Urinary bladder (tissue), 4 donors: ENCODE results near the gene RELL2. TPM values are rescaled to one million over a fixed set of nuclear protein-coding genes. Genes with fewer than 3 reads are reported as not detected.

Experiments
- DNase-seq: peaks from one replicate; pipeline ENCODE4 v3.0.0-alpha.2; 2015; ENCODE audit errors: extremely low spot score
- H3K27ac ChIP-seq: one replicate; pipeline ENCODE4 v1.5.1; 2013; ENCODE audit warnings: low read depth, mild to moderate bottlenecking, moderate library complexity
- H3K36me3 ChIP-seq: one replicate; pipeline ENCODE4 v1.6.1; 2013; ENCODE audit warnings: mild to moderate bottlenecking, moderate library complexity; ENCODE audit not compliant: insufficient read depth
- H3K4me1 ChIP-seq: one replicate; pipeline ENCODE4 v1.6.1; 2013; ENCODE audit warnings: mild to moderate bottlenecking, moderate library complexity; ENCODE audit not compliant: insufficient read depth
- H3K4me3 ChIP-seq: one replicate; pipeline ENCODE4 v1.5.1; 2013; ENCODE audit warnings: low read depth, low read length
- WGBS: extraction: QIAGEN DNeasy Blood & Tissue Kit; methylation state at CpG from one replicate; pipeline ENCODE4 v1.1.7; 2013; 5-methylcytosine and 5-hydroxymethylcytosine counted together
- polyA plus RNA-seq: library from polyadenylated mRNA; stranded (reverse); fragments of 200-250 nt; gene quantifications from one replicate; pipeline ENCODE4 v1.2.3, GENCODE V29; 2013
- total RNA-seq: library from RNA; depleted of rRNA; stranded (reverse); fragments of >200 nt; gene quantifications from one replicate; pipeline ENCODE4 v1.2.3, GENCODE V29; 2014
- donor health status: healthy with polysubstance abuse.
- donor health status: healthy.

The RELL2 gene
- total and polyA plus RNA-seq, 2 donors, result 0.53 to 3.0 TPM

DNA sequence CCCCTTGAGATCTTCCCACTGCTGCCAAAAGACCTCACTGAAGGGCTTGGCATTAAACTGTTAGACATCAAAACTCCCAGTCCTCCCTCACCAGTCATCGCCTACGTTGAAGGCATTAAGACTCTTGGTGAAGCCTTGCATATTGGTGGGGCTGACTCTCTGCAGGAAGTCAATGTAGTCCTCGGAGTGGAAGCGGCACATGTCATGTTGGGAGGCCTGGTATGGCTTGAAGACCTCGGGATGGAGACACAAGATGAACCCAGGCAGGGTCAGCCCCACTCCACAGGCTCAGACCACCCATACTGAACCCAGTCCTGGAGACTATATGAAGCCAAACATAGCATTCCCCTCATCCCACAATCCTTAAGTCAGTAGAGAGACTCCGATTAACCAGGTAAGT is 2.1 kb upstream of the RELL2 start:
- Histone ChIP-seq H3K4me1 (no peaks in the 10 kb centered on the region), H3K4me3 (no peak overlapping the region), H3K36me3 (no peaks in the 10 kb centered on the region), H3K27ac (no peak overlapping the region)
- no peak for DNase-seq
- WGBS, result 90% methylated on average over 6 of the region's 6 CpGs

DNA sequence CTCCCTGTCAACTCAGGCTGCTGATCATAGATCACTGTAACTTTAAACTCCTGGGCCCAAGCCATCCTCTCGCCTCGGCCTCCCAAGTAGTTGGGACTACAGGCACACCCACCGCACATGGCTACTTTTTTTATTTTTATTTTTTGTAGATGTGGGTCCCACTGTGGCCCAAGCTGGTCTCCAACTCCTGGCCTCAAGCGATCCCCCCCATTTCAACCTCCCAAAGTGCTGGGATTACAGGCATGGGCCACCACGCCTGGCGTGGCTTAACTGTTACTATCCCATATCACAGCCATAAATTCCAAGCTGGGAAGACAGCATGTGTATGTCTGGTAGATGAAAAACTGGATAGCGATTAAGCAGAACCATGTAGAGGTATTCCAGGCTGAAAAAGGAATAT is 1.2 kb upstream of the RELL2 start:
- H3K4me3 ChIP-seq, result peak overlapping the region; percentile 76
- H3K4me1 ChIP-seq, result no peaks in the 10 kb centered on the region
- no peak for DNase-seq
- 39% methylated on average over 7 of the region's 7 CpGs for WGBS
- no peaks in the 10 kb centered on the region for H3K36me3 ChIP-seq
- H3K27ac ChIP-seq, result no peak overlapping the region

DNA sequence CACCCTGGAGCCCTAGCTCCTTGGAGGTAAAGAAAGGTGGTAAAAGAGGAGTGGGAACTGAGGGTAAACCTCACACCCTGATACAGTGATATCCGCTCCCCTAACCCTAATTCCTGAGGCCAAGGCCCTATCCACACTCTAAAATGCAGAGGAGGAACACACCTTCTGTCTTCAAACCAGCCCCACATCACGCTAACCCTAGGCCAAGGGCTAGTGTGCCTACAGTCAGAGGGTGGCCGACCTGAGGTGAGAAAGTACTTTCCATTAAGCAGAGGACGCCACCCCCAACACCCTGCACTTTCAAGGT is 738 bp upstream of the RELL2 start:
- no peak for DNase-seq
- no peak overlapping the region for H3K27ac ChIP-seq
- H3K4me3 ChIP-seq, result peak overlapping the region; percentile 76
- H3K4me1 ChIP-seq, result no peaks in the 10 kb centered on the region
- 6% methylated on average over 4 of the region's 4 CpGs for WGBS
- H3K36me3 ChIP-seq, result no peaks in the 10 kb centered on the region

DNA sequence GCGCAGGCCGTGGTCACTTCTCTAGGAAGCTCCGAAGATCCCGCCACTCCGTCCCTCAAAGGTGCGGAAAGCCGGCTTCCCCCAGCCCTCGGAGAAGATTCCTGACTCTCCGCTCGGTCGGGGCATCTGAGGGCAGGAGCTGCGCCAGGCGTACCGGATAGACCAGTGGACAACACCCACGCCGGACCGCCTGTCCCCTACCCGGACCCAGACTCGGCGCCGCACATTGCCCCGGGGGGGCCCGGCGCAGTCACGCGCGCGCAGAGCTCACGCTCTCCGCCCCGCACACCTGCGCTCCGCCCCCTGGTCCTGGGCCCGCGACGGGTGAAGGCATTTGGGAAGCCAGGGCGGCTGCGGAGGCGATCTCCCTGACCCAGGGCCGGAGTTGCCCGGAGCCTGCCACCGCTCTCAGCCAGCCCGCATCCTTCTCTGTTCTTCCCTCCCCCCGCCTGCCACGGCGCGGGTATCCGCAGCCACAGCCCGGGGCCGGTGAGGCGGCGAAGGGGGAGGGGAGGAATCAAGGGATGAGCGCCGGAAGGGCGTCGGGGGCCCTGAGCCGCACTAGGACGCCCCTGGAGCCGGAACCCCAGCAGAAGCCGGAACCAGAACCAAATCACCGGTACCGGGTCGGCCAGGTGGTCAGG is 448 bp downstream of the RELL2 start:
- no peak for DNase-seq
- no peaks in the 10 kb centered on the region for H3K4me1 ChIP-seq
- peak overlapping the region; percentile 76 for H3K4me3 ChIP-seq
- H3K27ac ChIP-seq, result no peak overlapping the region
- H3K36me3 ChIP-seq, result peaks cover 3% of the 10 kb centered on the region
- under 1% methylated on average over 63 of the region's 63 CpGs for WGBS

DNA sequence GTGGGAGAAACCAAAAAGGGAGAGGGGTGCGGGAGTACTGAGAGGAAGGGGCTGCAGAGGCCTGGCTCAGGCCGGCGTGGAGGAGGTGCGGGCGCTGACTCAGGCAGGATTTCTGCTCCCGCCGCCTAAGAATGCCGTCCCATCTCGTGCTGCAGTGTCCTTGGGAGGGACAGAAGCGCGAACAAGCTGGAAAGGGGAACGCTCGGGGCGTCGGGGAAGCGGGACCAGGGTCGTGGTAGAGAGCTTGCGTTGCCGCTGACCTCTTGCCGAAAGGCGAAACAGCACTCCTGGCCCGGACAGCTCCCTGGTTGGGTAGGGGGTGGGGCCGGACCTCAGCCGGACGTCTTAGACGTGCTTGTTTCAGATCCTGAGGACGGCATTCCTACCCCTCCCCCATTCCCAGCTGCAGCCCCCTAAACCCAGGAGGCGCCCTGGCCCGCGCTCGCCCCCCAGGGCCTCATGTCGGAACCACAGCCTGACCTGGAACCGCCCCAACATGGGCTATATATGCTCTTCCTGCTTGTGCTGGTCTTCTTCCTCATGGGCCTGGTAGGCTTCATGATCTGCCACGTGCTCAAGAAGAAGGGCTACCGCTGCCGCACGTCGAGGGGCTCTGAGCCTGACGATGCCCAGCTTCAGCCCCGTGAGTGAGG is 1.1 kb downstream of the RELL2 start:
- peaks cover 3% of the 10 kb centered on the region for H3K36me3 ChIP-seq
- DNase-seq, result no peak
- 4% methylated on average over 40 of the region's 40 CpGs for WGBS
- no peaks in the 10 kb centered on the region for H3K4me1 ChIP-seq
- no peak overlapping the region for H3K27ac ChIP-seq
- H3K4me3 ChIP-seq, result peak overlapping the region; percentile 76

DNA sequence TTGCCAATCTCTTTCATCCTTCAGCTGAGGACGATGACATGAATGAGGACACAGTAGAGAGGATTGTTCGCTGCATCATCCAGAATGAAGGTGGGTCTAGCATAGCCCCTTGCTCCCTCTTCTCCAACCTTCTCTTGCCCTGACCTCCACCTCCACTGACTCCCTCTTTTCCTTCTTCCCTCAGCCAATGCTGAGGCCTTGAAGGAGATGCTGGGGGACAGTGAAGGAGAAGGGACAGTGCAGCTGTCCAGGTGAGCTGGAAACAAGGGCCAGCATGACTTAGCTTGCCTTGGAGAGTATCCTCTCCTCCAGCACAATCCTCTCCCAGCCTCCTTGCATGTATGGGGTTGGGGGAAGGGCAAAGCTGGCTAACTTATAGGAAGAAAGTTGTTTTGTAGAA is 2.0 kb downstream of the RELL2 start:
- no peak for DNase-seq
- Histone ChIP-seq H3K27ac (no peak overlapping the region), H3K4me3 (no peak overlapping the region), H3K36me3 (peaks cover 3% of the 10 kb centered on the region), H3K4me1 (no peaks in the 10 kb centered on the region)
- 96% methylated on average over 2 of the region's 2 CpGs for WGBS

DNA sequence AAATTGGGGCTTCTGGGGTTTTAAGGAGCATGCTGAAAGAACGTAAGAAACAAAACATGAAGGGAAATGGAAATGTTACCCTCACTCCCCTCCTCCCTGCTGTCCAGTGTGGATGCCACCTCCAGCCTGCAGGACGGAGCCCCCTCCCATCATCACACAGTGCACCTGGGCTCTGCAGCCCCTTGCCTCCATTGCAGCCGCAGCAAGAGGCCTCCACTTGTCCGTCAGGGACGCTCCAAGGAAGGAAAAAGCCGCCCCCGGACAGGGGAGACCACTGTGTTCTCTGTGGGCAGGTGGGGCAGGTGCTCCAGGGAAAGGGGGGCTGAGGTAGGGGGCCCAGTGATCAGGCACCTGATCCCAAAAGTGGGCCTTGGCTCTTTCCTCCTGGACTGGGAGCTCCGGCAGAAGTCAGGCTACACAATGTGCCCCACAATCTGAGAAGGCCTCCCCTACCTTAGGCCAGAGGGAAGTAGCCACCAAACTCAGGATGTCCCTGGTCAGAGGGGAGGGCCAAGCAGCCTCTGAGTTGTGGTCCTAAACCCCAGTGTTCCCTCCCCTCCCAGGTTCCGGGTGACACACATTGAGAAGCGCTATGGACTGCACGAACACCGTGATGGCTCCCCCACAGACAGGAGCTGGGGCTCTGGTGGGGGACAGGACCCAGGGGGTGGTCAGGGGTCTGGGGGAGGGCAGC is 2.7 kb downstream of the RELL2 start:
- no peak overlapping the region for H3K4me3 ChIP-seq
- H3K27ac ChIP-seq, result no peak overlapping the region
- DNase-seq, result no peak
- WGBS, result 86% methylated on average over 12 of the region's 12 CpGs
- no peaks in the 10 kb centered on the region for H3K4me1 ChIP-seq
- peaks cover 3% of the 10 kb centered on the region for H3K36me3 ChIP-seq

DNA sequence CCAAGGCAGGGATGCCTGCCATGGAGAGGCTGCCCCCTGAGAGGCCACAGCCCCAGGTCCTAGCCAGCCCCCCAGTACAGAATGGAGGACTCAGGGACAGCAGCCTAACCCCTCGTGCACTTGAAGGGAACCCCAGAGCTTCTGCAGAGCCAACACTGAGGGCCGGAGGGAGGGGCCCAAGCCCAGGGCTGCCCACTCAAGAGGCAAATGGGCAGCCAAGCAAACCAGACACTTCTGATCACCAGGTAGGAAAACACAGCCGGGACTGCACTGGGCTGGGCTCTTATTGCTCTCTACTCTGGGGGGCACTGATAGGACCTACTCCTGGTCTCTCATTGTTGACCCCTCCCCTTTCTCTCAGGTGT is 3.2 kb downstream of the RELL2 start:
- 89% methylated on average over 3 of the region's 3 CpGs for WGBS
- peaks cover 3% of the 10 kb centered on the region for H3K36me3 ChIP-seq
- no peak overlapping the region for H3K27ac ChIP-seq
- DNase-seq, result no peak
- H3K4me1 ChIP-seq, result no peaks in the 10 kb centered on the region
- no peak overlapping the region for H3K4me3 ChIP-seq

DNA sequence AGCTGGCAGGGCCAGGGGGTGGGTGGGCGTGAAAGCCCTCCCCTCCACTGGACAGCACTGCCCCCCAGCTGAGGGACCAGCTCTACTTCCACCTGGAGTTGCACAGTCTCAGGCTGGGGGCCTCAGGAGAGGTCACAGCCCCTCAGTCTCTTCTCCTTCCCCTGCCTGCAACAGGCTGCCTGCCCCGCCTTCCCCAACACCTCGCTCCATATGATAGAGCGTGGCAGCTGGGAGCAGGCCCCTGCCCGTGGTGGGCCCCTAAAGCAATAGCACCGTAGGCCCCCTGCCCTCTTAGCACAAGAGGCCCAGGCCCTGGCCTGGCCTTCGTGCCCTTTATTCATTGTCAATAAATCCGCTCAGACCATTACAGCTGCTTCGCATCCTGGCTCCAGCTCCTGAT is 3.9 kb downstream of the RELL2 start:
- H3K27ac ChIP-seq, result no peak overlapping the region
- H3K4me3 ChIP-seq, result no peak overlapping the region
- H3K36me3 ChIP-seq, result peaks cover 3% of the 10 kb centered on the region
- WGBS, result 87% methylated on average over 9 of the region's 9 CpGs
- no peak for DNase-seq
- H3K4me1 ChIP-seq, result no peaks in the 10 kb centered on the region

DNA sequence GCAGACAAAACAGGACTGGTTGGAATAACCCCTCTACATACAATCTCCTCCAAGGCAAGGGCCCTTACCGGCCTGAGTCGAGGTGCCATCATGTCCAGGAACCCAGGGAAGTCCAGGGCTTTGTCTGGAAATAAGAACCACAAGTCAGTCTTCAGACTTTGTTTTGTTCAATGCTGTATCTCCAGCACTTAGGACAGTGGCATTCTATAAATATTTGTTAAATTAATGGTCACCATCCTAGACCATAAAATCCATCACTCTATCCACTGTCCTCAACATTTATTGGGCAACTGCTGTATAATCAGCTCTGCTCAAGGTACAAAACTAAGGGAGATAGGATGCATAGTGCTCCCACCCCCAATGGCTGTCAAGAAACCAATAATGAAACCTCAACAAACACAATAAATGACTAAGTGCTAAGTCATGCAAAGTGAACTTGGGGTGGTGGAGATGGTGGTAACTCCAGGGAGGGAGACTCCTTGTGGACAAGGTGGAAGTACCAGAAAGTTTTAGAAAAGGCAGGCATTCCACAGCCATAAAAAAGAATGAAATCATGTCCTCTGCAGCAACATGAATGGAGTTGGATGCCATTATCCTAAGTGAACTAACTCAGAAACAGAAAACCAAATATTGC is 5.0 kb downstream of the RELL2 start:
- DNase-seq, result no peak
- WGBS, result 86% methylated on average over 2 of the region's 2 CpGs
- no peak overlapping the region for H3K4me3 ChIP-seq
- no peaks in the 10 kb centered on the region for H3K4me1 ChIP-seq
- H3K36me3 ChIP-seq, result peaks cover 3% of the 10 kb centered on the region
- no peak overlapping the region for H3K27ac ChIP-seq

DNA sequence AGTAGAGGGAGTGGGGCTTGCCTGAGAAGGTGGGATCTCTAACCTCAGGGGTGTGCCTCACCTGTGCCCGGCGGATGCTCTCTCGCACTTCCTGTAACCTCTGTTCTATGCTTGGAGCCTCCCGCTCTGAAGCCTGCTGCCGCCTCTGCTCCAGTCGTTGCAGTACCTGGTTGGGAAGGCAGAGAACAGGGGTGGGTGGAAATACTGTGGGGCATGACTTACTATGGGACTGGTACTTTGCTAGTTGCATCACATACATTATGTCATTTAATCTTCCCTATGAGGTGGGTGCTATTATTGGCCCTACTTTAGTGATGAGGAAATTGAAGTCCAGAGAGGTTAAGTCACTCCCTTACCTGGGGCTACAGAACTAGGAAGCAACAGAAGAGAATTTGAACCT is 9.2 kb downstream of the RELL2 start:
- H3K4me3 ChIP-seq, result no peak overlapping the region
- H3K4me1 ChIP-seq, result no peaks in the 10 kb centered on the region
- peaks cover 3% of the 10 kb centered on the region for H3K36me3 ChIP-seq
- DNase-seq, result no peak
- 93% methylated on average over 6 of the region's 6 CpGs for WGBS
- no peak overlapping the region for H3K27ac ChIP-seq

DNA sequence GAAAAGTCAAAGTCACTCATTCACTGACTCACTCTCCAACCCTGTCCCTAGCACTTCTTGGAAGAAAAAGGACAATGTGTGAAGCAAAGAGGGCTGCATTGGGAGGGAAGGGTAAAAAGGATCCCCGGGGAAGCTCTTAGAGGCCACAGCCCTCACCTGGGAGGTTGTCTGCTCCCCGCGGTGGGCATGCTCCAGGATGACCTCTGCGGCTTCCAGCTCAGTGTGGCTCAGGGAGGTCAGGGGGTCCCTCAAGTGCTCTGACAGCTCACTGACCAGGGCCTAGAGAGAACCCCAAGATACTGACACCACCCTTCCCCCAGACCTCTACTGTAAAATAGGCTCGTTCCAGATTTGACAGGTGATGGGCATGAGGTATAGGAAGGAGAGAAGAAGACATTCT is 10.4 kb downstream of the RELL2 start:
- Histone ChIP-seq H3K27ac (no peak overlapping the region), H3K36me3 (no peaks in the 10 kb centered on the region), H3K4me1 (peaks cover 2% of the 10 kb centered on the region), H3K4me3 (no peak overlapping the region)
- DNase-seq, result no peak
- WGBS, result 92% methylated on average over 5 of the region's 5 CpGs

DNA sequence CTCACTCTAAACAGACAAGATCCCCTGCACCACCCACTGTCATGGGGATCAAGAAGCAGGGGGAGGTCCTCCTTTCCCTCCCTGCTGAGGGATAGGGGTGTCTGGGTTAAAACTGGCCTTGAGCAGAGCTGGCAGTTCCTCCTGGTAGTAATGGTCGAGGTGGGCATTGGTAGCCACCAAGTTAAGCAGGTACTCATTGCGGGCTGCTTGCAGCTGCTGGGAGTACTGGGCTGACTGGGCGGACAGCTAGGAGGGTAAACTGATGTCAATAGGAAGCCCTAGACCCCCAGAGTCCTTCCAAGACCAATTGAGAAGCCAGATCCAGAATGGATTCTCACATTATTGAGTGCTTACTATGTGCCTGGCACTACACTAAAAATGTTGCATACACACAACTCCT is 11.1 kb downstream of the RELL2 start:
- Histone ChIP-seq H3K4me3 (no peak overlapping the region), H3K36me3 (no peaks in the 10 kb centered on the region), H3K4me1 (peaks cover 2% of the 10 kb centered on the region), H3K27ac (no peak overlapping the region)
- DNase-seq, result no peak
- 93% methylated on average over 3 of the region's 3 CpGs for WGBS

DNA sequence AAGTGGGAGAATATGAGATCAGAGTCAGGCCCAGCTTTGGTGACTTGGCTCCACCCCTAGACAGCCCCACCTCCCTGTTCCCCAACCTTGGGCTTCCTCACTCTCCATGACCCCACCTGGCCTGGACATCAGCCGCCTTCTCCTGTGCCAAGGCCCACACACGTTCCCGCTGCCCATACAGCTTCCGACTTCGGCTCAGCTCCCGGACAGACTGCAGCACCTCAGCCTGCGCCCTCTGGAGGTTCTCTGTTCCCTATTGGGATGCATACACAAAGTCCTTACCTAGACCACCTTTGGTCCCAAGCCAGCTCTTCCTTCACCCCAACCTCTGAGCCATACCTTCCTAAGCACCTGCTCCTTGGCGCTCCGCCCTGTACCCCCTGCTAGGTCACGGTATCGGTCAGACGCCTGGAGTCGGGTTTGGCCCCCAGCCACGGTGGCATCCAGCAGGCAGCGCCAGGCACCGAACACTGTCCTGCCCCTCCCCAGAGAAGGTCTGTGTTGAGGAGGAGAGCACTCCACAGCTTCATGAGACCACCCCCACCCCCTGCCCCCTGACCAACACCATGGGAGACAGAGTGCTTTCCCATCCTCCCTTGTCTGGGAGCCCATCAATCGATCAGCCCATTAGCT is 12.4 kb downstream of the RELL2 start:
- no peak overlapping the region for H3K4me3 ChIP-seq
- H3K36me3 ChIP-seq, result no peaks in the 10 kb centered on the region
- H3K4me1 ChIP-seq, result peaks cover 2% of the 10 kb centered on the region
- no peak for DNase-seq
- H3K27ac ChIP-seq, result no peak overlapping the region
- 92% methylated on average over 17 of the region's 17 CpGs for WGBS
